ENCODE measurements around the gene SPINK1. TPM values are rescaled to one million over a fixed set of nuclear protein-coding genes. Genes with fewer than 3 reads are reported as not detected.

The SPINK1 gene
- polyA plus RNA-seq, 2 of the 4 experiments (the other 2 are of a cell fraction) = 0.22 TPM; not detected in 1

GRCh38 chr5:147869112-147869511, 37.6 kb upstream of the SPINK1 start:
- FAIRE-seq (no peak), DNase-seq (ENCODE audit: low read depth in 1 of 2, low spot score in 1 of 2) (no peak), ATAC-seq (no peak)
- Histone ChIP-seq H3K4me1 (no peaks in the 10 kb centered on the region), H3K4me3 (no peak overlapping the region), H3K9me3 (no peaks in the 10 kb centered on the region), H3K4me2 (no peak overlapping the region), H3K27ac (no peak overlapping the region)
- 20% methylated on average over 4 of the region's 4 CpGs for WGBS (ENCODE audit: missing lambda C conversion rate)
- TF ChIP-seq NPAS2 (CRISPR knock-in tag; IDR thresholded peaks at IDR 0.05; ENCODE audit: borderline replicate concordance) (no peak), ESRRA (IDR thresholded peaks at IDR 0.05; ENCODE audit: borderline replicate concordance, low read length) (no peak), RCOR1 (IDR thresholded peaks at IDR 0.05; ENCODE audit: low read depth, low read length) (no peak), FOSL2 (IDR thresholded peaks at IDR 0.05) (no peak), FOSL2 (CRISPR knock-in tag; IDR thresholded peaks at IDR 0.05) (no peak), FOSB (CRISPR knock-in tag; IDR thresholded peaks at IDR 0.05) (no peak), POLR2A (IDR thresholded peaks at IDR 0.05; ENCODE audit: low read length) (no peak), KDM5A (IDR thresholded peaks at IDR 0.05) (no peak), RAD21 (conservative IDR thresholded peaks at IDR 0.05 in 1 of 2, IDR thresholded peaks at IDR 0.05 in 1 of 2) (no peak), TFCP2L1 (CRISPR knock-in tag; IDR thresholded peaks at IDR 0.05) (no peak), HMGXB4 (CRISPR knock-in tag; IDR thresholded peaks at IDR 0.05; ENCODE audit: borderline replicate concordance) (no peak), ZC3H11A (IDR thresholded peaks at IDR 0.05) (no peak), BHLHE40 (IDR thresholded peaks at IDR 0.05; ENCODE audit: low read depth, low read length) (no peak), EHF (CRISPR knock-in tag; IDR thresholded peaks at IDR 0.05) (no peak), CBX2 (IDR thresholded peaks at IDR 0.05; ENCODE audit: borderline replicate concordance, low read depth) (no peak), ZNF302 (CRISPR knock-in tag; IDR thresholded peaks at IDR 0.05) (no peak), SREBF2 (IDR thresholded peaks at IDR 0.05) (no peak), EHMT2 (IDR thresholded peaks at IDR 0.05; ENCODE audit: low read depth) (no peak), E2F6 (IDR thresholded peaks at IDR 0.05; ENCODE audit: borderline replicate concordance, low read depth) (no peak), CTCF (IDR thresholded peaks at IDR 0.05) (no peak)
- POLR2A ChIA-PET = no interaction called here
- CTCF ChIA-PET = interaction anchor here (0.6 to 1.3 kb wide), 2 partner anchors 11 to 65 kb away, joined by 3 read pairs; no protein-coding TSS in a partner anchor

- FAIRE-seq = no peak
- POLR2A ChIA-PET = no interaction called here
- H3K4me2 ChIP-seq = no peak overlapping the region
- H3K4me1 ChIP-seq = no peaks in the 10 kb centered on the region
- DNase-seq (ENCODE audit: low read depth in 1 of 2, low spot score in 1 of 2) = no peak
- CTCF ChIA-PET = interaction anchor here (1.1 to 1.3 kb wide), 2 partner anchors 11 to 19 kb away, joined by 3 read pairs; no protein-coding TSS in a partner anchor
- ATAC-seq = no peak
- no peaks in the 10 kb centered on the region for H3K9me3 ChIP-seq
- H3K4me3 ChIP-seq = no peak overlapping the region
- TF ChIP-seq POLR2A (IDR thresholded peaks at IDR 0.05; ENCODE audit: low read length) = no peak
- TF ChIP-seq CTCF (IDR thresholded peaks at IDR 0.05) = no peak
- TF ChIP-seq HDAC2 (IDR thresholded peaks at IDR 0.05) = no peak
- TF ChIP-seq ESRRA (IDR thresholded peaks at IDR 0.05; ENCODE audit: borderline replicate concordance, low read length) = no peak
- no peak for TF ChIP-seq ZSCAN20 (CRISPR knock-in tag; IDR thresholded peaks at IDR 0.05)
- no peak for TF ChIP-seq KDM1A (IDR thresholded peaks at IDR 0.05; ENCODE audit: low read depth)
- no peak for TF ChIP-seq ZNF302 (CRISPR knock-in tag; IDR thresholded peaks at IDR 0.05)
- no peak for TF ChIP-seq RFX5 (IDR thresholded peaks at IDR 0.05)
- no peak for TF ChIP-seq RCOR1 (IDR thresholded peaks at IDR 0.05; ENCODE audit: low read depth, low read length)
- TF ChIP-seq CEBPB (IDR thresholded peaks at IDR 0.05) = no peak
- no peak for TF ChIP-seq EHMT2 (IDR thresholded peaks at IDR 0.05; ENCODE audit: low read depth)
- no peak for TF ChIP-seq FOXS1 (CRISPR knock-in tag; IDR thresholded peaks at IDR 0.05)
- no peak for TF ChIP-seq HOXB5 (CRISPR knock-in tag; IDR thresholded peaks at IDR 0.05)
- no peak for TF ChIP-seq KDM5A (IDR thresholded peaks at IDR 0.05)
- no peak for TF ChIP-seq ATOH8 (CRISPR knock-in tag; IDR thresholded peaks at IDR 0.05; ENCODE audit: low read depth)
- no peak for TF ChIP-seq PHF8 (IDR thresholded peaks at IDR 0.05; ENCODE audit: borderline replicate concordance, low read depth)
- no peak for TF ChIP-seq SREBF2 (IDR thresholded peaks at IDR 0.05)
- TF ChIP-seq RNF2 (IDR thresholded peaks at IDR 0.05; ENCODE audit: borderline replicate concordance, low read depth) = no peak
- WGBS (ENCODE audit: missing lambda C conversion rate) = 16% methylated on average over 3 of the region's 3 CpGs
- no peak overlapping the region for H3K27ac ChIP-seq
These were observed 32.1 kb upstream of the SPINK1 start for GRCh38 chr5:147863454-147864158.

All from A549 (cell line).